ENCODE results near the gene SLC44A3. TPM values are rescaled to one million over a fixed set of nuclear protein-coding genes. Genes with fewer than 3 reads are reported as not detected.

Gene SLC44A3
- total RNA-seq, 1 experiment from 2014 or later, result 16.9 TPM

- Mint-ChIP-seq H3K9me3 (ENCODE audit: unreplicated experiment) (no peaks in the 10 kb centered on the region), H3K36me3 (ENCODE audit: insufficient read depth, unreplicated experiment) (peaks cover 27% of the 10 kb centered on the region), H3K27ac (ENCODE audit: unreplicated experiment) (peak overlapping the region; percentile 92), H3K4me1 (ENCODE audit: low read depth, unreplicated experiment) (peaks cover 29% of the 10 kb centered on the region), H3K4me3 (ENCODE audit: unreplicated experiment) (no peak overlapping the region), H3K27me3 (ENCODE audit: insufficient read depth, unreplicated experiment) (no peaks in the 10 kb centered on the region)
- POLR2A ChIA-PET, result no interaction called here
- H3K27me3 ChIP-seq (replicated peaks; ENCODE audit: control insufficient read depth, insufficient read depth, low read length), result no peaks in the 10 kb centered on the region
- intact Hi-C loops (cut with micrococcal nuclease; ENCODE audit: unreplicated experiment), result no loop called here
- no TSS peak for BruUV-seq (replicated peaks)
- H3K36me3 ChIP-seq (ENCODE audit: control insufficient read depth, insufficient read depth, low read length), result no peaks in the 10 kb centered on the region
- TF ChIP-seq CTCF (IDR thresholded peaks at IDR 0.05; ENCODE audit: insufficient read depth in 1 of 2, low read depth in 1 of 2, low read length in 1 of 2, severe bottlenecking in 1 of 2, unreplicated experiment in 1 of 2), result no peak
- no peak overlapping the region for H3K4me3 ChIP-seq (ENCODE audit: low read depth, low read length)
- H3K4me1 ChIP-seq, result peaks cover 53% of the 10 kb centered on the region
- CTCF ChIA-PET, result no interaction called here
- no peak for DNase-seq
- no peaks in the 10 kb centered on the region for H3K9me3 ChIP-seq
Observed at GRCh38 chr1:94935034-94935433, 114.9 kb downstream of the SLC44A3 start.

GRCh38 chr1:94935476-94935875 is 115.3 kb downstream of the SLC44A3 start:
- no peaks in the 10 kb centered on the region for H3K9me3 Mint-ChIP-seq (ENCODE audit: unreplicated experiment)

GRCh38 chr1:94936861-94937620 is 116.9 kb downstream of the SLC44A3 start:
- intact Hi-C loops (cut with micrococcal nuclease; ENCODE audit: unreplicated experiment), result loop anchor here (1.0 to 2.0 kb wide), 2 partner anchors 10 to 14 kb away; partner anchors contain the start of gene CNN3
- no peaks in the 10 kb centered on the region for H3K9me3 ChIP-seq
- Mint-ChIP-seq H3K4me1 (ENCODE audit: low read depth, unreplicated experiment) (peaks cover 29% of the 10 kb centered on the region), H3K9me3 (ENCODE audit: unreplicated experiment) (no peaks in the 10 kb centered on the region), H3K27ac (ENCODE audit: unreplicated experiment) (peak overlapping the region; percentile 92), H3K4me3 (ENCODE audit: unreplicated experiment) (peak overlapping the region; percentile 39), H3K27me3 (ENCODE audit: insufficient read depth, unreplicated experiment) (no peaks in the 10 kb centered on the region), H3K36me3 (ENCODE audit: insufficient read depth, unreplicated experiment) (peaks cover 29% of the 10 kb centered on the region)
- H3K27me3 ChIP-seq (replicated peaks; ENCODE audit: control insufficient read depth, insufficient read depth, low read length), result no peaks in the 10 kb centered on the region
- H3K36me3 ChIP-seq (ENCODE audit: control insufficient read depth, insufficient read depth, low read length), result no peaks in the 10 kb centered on the region
- BruUV-seq (replicated peaks), result no TSS peak
- peak in 1 of 2 experiments; percentile 39 for DNase-seq
- CTCF ChIA-PET, result interaction anchor here (1.3 kb wide), 1 partner anchor 104 kb away, joined by 8 read pairs; no protein-coding TSS in a partner anchor
- peaks cover 42% of the 10 kb centered on the region for H3K4me1 ChIP-seq
- POLR2A ChIA-PET, result interaction anchor here (0.8 kb wide), 1 partner anchor 9 kb away, joined by 4 read pairs; no protein-coding TSS in a partner anchor
- no peak overlapping the region for H3K4me3 ChIP-seq (ENCODE audit: low read depth, low read length)
- TF ChIP-seq CTCF (IDR thresholded peaks at IDR 0.05; ENCODE audit: insufficient read depth in 1 of 2, low read depth in 1 of 2, low read length in 1 of 2, severe bottlenecking in 1 of 2, unreplicated experiment in 1 of 2), result no peak

More at GRCh38 chr1:94935476-94935875, 115.3 kb downstream of the SLC44A3 start:
- Mint-ChIP-seq H3K4me3 (ENCODE audit: unreplicated experiment) (peak overlapping the region; percentile 39), H3K36me3 (ENCODE audit: insufficient read depth, unreplicated experiment) (peaks cover 29% of the 10 kb centered on the region), H3K4me1 (ENCODE audit: low read depth, unreplicated experiment) (peaks cover 29% of the 10 kb centered on the region), H3K27me3 (ENCODE audit: insufficient read depth, unreplicated experiment) (no peaks in the 10 kb centered on the region), H3K27ac (ENCODE audit: unreplicated experiment) (peak overlapping the region; percentile 92)
- intact Hi-C loops (cut with micrococcal nuclease; ENCODE audit: unreplicated experiment), result no loop called here
- Histone ChIP-seq H3K4me3 (ENCODE audit: low read depth, low read length) (no peak overlapping the region), H3K27me3 (replicated peaks; ENCODE audit: control insufficient read depth, insufficient read depth, low read length) (no peaks in the 10 kb centered on the region), H3K9me3 (no peaks in the 10 kb centered on the region), H3K4me1 (peaks cover 50% of the 10 kb centered on the region), H3K36me3 (ENCODE audit: control insufficient read depth, insufficient read depth, low read length) (no peaks in the 10 kb centered on the region)
- no peak for DNase-seq
- ChIA-PET CTCF (interaction anchor here (1.0 kb wide), 1 partner anchor 298 kb away, joined by 8 read pairs; no protein-coding TSS in a partner anchor), POLR2A (no interaction called here)
- TF ChIP-seq CTCF (IDR thresholded peaks at IDR 0.05; ENCODE audit: insufficient read depth in 1 of 2, low read depth in 1 of 2, low read length in 1 of 2, severe bottlenecking in 1 of 2, unreplicated experiment in 1 of 2), result no peak
- BruUV-seq (replicated peaks), result no TSS peak
